Skin epidermis (tissue), 12 donors: ENCODE data around the gene KRT7.

Experiments
- H3K27ac ChIP-seq, 21 experiments: fragments of 200-600 bp; sonication (generic) in 11 of 21; one replicate each; pipeline ENCODE4 v1.5.0; 2020; ENCODE audit warnings: mild to moderate bottlenecking in 3 of 21, inconsistent platforms in 2 of 21, moderate library complexity in 2 of 21
- H3K4me3 ChIP-seq, 7 experiments: fragments of 200-600 bp; sonication (generic) in 2 of 7; one replicate each; pipeline ENCODE4 v1.5.0; 2020; ENCODE audit warnings: inconsistent platforms in 2 of 7, mild to moderate bottlenecking in 2 of 7, moderate library complexity in 1 of 7

The KRT7 gene

DNA sequence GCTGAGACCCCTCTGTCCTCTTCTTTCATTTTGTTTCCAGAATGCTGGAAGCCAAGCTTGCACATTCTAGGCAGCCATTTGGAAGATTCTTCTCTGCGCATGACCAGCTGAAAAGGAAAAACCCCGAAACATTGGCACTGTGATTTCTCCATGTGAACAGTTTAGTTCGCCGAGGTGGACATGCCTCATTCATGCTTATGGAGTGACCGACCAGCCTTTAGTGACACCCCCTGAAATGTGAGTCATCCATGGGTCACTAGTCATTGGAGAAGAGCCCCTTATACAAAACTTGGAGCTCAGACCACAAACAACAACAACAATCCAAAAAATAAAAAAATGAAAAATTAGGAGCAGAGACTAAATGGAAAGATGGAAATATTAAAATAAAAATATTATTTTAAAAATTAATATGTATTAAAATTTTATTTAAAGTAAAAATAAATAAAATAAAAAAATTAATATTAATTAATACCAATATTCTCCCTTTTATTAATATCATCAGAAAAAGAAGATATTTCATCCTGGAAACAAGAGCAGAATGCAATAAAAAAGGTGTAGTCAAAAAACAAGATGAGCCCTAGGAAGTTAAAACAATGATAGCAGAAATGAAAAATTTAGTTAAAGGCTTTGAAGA lies 9.5 kb upstream of the KRT7 start:
- no peak overlapping the region for H3K27ac ChIP-seq
- H3K4me3 ChIP-seq: no peak overlapping the region

DNA sequence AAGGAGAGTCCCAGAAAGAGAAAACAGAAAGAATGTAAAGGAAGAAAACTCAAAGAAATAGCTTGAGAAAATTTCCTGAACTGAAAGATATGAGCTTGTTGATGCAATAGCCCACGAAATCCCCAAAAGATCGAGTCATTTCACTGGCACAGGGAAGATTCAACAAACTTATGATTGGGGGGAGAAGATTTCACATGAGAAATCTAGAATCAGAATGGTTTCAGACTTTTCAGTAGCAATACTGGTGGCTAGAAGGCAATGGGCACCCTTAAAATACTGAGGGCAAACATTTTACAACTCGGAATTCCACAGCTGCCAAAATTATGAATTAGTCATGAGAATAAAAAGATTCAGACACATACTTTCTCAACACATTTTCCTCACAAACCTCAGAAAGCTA lies 8.9 kb upstream of the KRT7 start:
- no peak overlapping the region for H3K27ac ChIP-seq
- H3K4me3 ChIP-seq: no peak overlapping the region

DNA sequence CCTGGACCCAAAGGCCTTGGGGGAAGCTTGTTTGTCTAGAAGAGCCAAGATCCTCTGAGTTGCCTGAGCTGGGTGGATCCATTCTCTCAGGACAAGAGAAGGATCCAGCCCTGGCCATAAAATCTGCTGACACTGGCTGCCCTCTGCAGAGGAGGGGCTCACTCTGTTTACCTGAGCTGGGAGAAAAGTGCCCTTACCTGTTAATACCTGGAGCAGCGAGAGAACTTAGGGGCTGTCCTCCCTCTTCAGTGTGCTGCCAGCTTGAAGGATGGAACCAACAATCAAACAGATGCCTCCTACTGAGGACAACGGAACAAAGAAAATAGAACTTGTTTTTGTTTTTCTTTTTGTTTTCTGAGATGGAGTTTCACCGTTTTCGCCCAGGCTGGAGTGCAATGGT lies 7.3 kb upstream of the KRT7 start:
- Histone ChIP-seq H3K27ac (no peak overlapping the region), H3K4me3 (no peak overlapping the region)

DNA sequence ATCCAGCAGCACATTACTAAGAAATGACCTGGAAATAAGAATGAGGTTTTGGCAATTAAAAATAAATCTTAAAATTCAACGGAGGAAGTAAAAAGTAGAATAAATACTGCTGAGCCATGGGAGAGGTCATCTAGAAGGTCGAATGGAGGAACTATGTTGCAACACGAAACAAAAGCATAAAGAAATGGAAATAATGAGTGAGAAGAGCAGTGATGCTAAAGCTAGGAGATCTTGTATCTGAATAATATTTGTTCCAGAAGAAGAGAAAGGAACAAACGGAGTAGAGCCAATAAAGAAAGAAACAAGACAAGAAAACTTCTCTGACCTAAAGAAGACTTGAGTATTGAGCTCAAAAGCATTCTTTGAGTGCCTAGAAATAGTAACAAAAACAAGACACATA lies 6.6 kb upstream of the KRT7 start:
- no peak overlapping the region for H3K4me3 ChIP-seq
- no peak overlapping the region for H3K27ac ChIP-seq

DNA sequence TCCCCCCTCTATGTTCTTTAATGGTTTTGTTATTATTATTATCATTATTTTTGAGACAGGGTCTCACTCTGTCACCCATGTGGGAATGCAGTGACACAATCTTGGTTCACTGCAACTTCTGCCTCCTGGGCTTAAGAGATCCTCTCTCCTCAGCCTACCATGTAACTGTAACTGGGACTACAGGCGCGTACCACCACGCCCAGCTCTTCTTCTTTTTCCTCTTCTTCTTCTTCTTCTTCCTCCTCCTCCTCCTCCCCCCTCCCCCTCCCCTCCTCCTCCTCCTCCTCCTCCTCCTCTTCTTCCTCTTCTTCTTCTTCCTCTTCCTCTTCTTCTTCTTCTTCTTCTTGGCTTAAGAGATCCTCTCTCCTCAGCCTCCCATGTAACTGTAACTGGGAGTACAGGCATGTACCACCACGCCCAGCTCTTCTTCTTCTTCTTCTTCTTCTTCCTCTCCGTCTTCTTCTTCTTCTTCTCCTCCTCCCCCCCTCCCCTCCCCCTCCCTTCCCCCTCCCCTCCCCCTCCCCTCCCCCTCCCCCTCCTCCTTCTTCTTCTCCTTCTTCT lies 5.4 kb upstream of the KRT7 start:
- H3K27ac ChIP-seq: no peak overlapping the region
- H3K4me3 ChIP-seq: no peak overlapping the region

DNA sequence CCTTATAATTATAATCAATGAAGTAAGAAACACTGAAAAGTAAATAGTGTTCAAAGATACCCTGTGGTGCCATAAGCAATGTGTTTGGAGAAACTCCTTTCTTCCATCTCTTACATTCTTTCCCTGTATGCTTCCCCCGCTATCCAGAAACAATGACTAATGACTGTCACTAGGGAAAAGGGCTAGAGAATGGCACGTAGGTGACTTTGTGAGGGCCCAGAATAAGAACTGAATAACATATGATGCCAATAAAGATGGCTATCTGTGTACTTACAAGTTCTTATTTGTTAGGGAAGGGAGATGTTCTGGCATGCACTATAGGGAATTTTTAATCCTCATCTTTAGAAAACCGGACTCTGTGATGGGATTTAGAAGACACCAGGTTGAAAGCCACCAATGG lies 4.7 kb upstream of the KRT7 start:
- Histone ChIP-seq H3K4me3 (no peak overlapping the region), H3K27ac (no peak overlapping the region)

DNA sequence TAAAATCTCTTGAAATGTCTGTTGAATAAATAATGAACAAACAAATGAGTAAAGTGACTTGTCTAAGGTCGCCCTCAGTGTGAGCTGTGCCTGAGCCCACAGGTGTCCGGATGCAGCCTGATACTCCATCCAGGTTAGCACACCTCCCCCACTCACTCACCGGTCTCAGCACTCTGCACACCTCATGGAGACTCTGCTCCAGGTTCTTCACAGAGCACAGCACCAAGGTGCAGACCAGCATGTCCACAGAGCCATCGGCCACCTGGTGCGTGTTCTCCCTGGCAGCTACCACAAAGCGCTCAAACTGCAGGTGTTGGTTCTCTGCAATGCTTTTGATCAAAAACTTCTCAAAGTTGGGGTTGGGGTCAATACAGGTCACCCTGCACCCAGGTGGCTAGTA lies 4.1 kb upstream of the KRT7 start:
- no peak overlapping the region for H3K4me3 ChIP-seq
- no peak overlapping the region for H3K27ac ChIP-seq

DNA sequence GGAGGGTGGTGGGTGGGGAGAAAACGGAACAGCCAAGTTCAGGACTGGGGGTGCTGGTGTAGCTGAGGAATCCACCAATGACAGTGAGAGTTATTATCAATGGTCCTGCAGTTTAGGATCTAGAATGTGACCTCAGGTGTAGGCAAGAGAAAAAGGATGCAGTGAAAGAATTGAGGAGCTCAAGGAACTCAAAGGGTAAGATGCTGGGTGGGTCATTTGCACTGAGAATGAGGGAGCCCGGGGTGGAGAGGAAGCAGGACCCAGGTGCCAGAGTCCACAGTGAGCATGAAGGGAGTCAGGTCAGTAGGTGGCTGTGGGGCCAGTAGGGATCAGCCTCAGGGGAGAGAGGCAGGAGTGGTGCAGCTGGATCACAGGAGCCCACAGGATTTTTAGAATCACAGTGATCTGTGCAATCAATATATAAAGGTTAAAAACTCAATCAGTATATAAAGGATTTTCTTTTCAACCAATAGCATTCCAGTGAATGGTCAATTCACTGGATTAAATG lies 3.2 kb upstream of the KRT7 start:
- Histone ChIP-seq H3K27ac (no peak overlapping the region), H3K4me3 (no peak overlapping the region)

DNA sequence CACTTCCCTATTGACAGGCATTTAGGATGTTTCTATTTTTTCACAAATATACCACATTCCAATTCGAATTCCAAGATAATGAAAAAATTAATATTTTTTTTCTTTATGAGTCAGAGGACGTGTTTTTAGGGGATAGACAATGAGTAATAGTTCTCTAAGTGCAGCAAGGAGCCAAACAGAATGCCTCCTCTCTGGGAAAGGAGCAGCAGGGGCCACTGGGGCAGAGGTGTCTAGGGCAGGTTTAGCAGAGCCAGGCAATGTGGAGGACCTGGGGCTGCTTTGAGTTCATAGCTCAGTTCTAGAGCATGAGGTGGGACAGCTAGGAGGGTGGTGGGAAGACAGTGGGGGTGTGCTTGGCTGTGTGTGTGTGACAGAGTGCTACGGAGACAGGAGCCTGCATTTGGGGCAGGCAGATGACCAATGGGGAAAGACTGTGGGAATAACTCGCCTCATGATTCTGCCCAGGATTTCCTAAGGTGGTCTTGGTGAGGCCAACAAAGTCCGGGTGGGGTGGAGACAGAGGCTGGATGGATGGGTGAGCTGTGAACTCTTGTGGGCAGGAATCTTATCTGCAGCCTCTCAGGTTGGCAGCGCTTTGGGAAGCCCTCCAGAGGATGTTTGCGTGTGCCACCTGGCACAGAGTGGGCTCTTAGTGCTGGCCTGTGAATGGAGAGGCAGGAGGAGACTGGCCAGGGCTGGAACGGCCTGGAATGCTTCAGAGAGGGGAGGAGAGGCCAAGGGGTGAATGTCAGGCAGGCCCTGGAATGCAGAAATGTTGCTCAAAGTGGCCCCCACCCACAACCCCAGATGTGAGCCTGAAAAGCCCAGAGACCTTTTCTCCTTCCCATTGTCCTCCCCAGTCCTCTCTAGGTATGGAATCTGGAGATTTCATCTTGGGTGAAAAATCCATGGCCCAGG lies 2.4 kb upstream of the KRT7 start:
- peak overlapping the region in 10 of 21 experiments; percentile 11 to 71 (median 58) for H3K27ac ChIP-seq

DNA sequence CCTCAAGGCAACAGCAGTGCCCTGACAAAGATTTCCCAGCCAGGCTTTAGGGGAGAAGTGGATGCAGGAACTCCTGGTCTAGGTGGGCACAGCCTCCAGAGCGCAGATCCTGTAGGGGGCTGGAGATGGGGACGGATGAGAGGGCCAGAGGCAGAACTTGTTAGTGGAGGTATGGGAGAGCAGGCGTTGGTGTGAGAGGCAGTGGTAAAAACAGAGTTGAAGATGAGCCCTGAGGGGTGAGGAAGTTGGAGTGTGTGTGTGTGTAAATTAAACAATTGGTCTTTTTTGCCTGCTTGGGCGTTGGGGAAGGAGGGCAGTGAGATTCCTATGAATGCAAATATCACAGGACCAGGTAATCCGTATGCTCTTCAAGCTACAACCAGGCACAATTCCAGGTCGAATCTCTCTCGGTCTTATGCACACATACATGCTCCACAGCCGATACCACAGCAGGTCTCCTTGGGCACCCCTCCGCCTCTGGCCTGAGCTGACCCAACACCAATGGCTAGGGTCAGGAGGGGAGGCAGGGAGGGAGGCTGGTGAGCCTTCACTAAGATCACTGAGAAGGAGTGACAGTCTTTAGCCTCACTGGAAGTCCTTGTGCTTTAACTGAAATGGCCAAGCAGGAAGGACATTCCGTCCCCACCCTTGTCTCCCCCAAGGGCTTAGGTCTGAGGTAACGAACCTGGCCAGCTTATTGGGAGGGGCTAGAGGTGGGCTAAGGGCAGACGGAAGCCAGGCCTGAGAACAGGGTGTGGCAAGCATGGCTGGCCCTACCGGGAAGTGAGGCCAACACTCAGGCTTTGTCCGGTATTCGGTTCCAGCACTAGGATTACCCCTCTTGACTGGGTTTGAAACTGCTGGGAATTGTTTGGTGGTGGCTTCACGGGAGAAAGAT lies 1.5 kb upstream of the KRT7 start:
- Histone ChIP-seq H3K4me3 (no peak overlapping the region), H3K27ac (peak overlapping the region in 10 of 21 experiments; percentile 20 to 71 (median 58))

More for the DNA sequence above, 2.4 kb upstream of the KRT7 start:
- H3K4me3 ChIP-seq: no peak overlapping the region

DNA sequence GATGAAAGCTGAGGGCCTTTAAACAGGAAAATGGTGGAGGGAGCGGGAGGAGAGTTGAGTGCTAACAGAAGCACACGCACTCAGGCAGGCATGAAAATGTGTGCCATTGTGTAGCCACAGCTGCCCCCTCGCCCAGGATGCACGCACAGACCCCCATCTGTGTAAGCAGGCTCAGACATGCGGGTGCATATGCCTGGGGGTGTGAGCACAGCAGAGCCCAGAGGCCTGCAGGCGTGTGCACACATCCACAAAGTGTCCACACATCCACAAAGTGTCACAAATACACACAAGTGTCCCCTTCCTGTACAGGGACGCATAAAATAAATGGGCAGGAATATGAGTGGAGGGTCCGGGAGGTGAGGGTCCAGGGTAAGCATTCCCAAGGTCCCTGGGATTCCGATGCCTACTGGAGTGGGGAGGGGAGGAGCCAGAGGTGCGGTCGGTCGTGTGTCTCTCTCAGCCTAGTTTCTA lies 805 bp upstream of the KRT7 start:
- Histone ChIP-seq H3K27ac (peak overlapping the region in 3 of 21 experiments; percentile 23 to 67 (median 24)), H3K4me3 (no peak overlapping the region)

DNA sequence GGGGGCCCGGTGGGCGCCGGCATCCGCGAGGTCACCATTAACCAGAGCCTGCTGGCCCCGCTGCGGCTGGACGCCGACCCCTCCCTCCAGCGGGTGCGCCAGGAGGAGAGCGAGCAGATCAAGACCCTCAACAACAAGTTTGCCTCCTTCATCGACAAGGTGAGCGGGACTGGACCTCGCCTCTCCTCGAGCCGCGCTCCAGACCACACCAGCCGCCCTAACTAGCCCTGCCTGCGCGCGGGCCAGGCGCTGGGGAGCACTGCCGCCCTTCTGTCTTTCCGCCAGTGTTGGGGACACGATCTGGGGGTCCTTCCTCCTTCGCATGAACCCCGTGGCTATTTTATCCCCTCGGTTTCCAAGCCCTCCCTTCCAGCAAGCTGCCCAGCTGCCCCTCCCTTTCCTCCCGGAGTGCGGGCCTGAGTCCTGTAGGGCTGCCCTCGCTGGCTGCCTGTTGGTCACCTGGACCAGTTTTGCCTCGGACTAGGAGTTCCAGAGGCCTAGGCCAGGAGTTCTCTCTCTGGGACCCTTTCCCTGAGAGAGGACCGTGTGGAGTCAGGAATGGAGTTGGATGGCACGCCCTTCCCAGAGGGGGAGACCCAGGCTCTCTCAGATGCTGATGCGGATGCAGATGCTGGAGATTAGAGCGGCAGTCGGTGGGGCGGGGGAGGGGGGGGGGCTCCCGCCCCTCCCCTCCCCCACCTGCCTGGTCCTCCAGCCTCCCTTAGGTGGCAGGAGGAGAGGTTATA lies 592 bp downstream of the KRT7 start:
- peak overlapping the region in 6 of 21 experiments; percentile 4 to 63 (median 14) for H3K27ac ChIP-seq

DNA sequence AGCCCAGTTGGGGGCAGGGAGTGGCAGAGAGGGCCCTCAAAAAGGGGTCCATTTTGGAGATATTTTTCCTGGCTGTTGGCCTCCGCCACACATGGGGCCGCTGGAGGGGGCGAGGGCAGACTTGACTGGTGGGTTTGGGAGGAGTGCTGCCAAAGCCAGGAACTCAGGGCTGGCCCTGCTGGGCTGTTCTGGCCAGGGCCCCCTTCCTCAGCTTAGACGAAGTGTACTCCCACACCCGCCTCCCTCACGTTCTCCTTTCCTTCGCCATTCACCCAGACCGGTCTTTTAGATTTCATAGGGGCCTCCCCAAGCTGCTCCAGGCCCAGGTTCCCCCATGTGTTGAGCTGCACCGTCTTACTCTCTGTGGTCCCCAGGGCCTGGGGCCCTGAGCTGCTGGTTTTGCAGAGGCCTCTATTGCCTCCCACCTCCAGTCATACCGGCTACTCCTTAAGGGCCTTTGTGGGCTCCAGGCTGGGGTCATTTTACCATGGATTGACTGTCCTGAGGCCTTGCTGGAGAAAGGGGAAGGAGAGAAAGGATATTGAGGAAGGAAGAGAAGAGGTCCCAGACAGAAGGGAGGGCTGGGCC lies 1.3 kb downstream of the KRT7 start:
- no peak overlapping the region for H3K4me3 ChIP-seq
- peak overlapping the region in 3 of 21 experiments; percentile 18 to 63 (median 34) for H3K27ac ChIP-seq

More for the DNA sequence above, 592 bp downstream of the KRT7 start:
- peak overlapping the region in 2 of 7 experiments; percentile 4 to 12 for H3K4me3 ChIP-seq

DNA sequence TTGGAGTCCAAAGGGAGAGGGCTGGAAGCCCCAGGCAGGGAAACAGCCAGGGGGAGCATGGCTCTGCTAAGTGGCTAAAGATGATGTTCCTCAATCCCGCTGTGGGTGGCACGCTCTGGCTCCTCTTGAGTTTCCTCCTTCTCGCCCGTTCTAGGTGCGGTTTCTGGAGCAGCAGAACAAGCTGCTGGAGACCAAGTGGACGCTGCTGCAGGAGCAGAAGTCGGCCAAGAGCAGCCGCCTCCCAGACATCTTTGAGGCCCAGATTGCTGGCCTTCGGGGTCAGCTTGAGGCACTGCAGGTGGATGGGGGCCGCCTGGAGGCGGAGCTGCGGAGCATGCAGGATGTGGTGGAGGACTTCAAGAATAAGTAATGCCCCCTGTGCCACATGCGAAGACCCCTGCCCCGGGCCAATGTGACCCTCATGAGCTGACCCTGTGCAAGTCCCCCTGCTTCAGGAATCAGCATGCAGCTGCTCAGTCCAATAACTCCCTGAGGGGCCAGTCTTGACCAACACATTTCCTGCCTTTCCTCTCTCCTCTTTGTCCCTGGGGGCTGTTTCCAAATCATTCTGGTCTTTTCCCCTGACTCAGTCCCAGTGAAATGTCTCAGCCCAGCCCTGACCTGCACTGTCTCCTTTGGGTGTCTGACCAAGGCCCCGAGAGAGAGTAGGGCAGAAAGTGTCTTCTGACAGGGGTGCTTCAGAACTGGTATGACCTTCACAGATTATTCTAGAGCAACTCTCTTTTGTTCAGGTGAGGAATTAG lies 2.1 kb downstream of the KRT7 start:
- H3K4me3 ChIP-seq: no peak overlapping the region

DNA sequence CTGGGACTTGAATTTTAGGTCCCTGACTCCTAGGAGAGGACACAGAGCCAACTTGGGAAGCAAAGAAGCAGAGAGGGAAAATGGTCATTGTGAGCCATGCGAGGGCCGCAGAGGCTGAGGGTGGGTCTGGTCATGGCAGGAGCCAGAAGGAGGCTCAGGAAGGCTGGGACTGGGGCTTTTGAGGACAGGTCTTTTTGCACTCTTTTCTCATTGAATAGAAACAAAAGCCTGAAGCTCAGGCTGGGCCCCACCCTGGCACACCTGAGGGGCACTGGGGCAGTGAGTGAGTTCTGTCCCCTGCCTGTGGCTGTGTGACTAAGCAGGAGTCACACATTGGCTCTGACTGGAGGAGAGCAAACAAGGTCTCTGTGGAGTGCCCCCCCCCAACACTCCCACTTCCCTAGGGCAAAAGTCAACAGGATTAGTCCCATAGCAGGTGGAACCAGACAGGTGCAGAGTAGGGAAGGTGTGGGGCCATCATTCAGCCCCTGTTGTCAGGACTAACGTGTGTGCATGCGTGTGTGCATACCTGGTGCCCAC lies 2.8 kb downstream of the KRT7 start:
- H3K4me3 ChIP-seq: no peak overlapping the region
- peak overlapping the region in 1 of 21 experiments; percentile 21 for H3K27ac ChIP-seq

More for the DNA sequence above, 2.1 kb downstream of the KRT7 start:
- peak overlapping the region in 3 of 21 experiments; percentile 18 to 27 (median 21) for H3K27ac ChIP-seq

DNA sequence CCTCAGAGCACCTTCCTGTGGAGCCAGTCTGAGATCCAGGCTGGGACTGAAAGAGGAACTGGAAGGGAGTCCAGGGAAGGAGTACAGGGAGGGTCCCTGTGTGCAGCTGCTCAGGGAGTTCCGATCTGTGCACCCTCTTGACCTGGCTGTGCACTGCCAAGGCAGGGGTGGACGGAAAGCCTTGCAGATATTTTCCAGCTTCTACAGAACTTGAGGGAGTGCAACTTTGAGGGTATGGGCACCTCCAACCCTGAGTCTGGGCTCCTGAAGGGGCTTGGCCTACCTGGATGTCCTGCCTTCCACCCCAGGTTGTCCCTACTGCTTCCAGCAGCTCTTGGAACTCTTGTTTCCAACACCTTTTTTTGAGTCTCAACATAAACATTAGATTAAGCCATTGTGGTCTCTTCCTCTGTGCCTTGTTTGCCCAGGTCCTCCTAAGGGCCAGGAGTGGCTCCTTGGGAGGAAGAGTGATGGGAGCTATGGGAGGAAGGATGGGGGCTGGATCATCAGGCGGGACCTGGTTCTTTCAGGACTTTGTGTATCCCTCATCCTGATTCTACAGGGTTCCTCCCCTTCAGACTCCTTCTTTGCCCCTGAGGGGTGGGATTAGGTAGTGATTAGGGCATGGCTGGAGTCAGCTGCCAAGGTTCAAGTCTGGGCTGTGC lies 3.5 kb downstream of the KRT7 start:
- Histone ChIP-seq H3K27ac (no peak overlapping the region), H3K4me3 (no peak overlapping the region)
